ENCODE results near the gene TRIM3.

The TRIM3 gene

GRCh38 chr11:6480299-6480914 lies 6.7 kb upstream of the TRIM3 start:
- no peak for DNase-seq

- DNase-seq: no peak
Measured at GRCh38 chr11:6476571-6476970, 2.8 kb upstream of the TRIM3 start.

GRCh38 chr11:6475936-6476335 lies 2.2 kb upstream of the TRIM3 start:
- no peak for DNase-seq

- no peak for DNase-seq
Measured at GRCh38 chr11:6474806-6475500, 1.2 kb upstream of the TRIM3 start.

- no peak for DNase-seq
Measured at GRCh38 chr11:6474413-6474792, 662 bp upstream of the TRIM3 start.

- no peak for DNase-seq
Measured at GRCh38 chr11:6472934-6473333, 807 bp downstream of the TRIM3 start.

GRCh38 chr11:6469599-6469998 lies 4.1 kb downstream of the TRIM3 start:
- DNase-seq: no peak

- DNase-seq: peak; percentile 90
Measured at GRCh38 chr11:6468712-6469495, 4.8 kb downstream of the TRIM3 start.

- DNase-seq: no peak
Measured at GRCh38 chr11:6459099-6459450, 14.7 kb downstream of the TRIM3 start.

GRCh38 chr11:6458352-6459098 lies 15.2 kb downstream of the TRIM3 start:
- DNase-seq: no peak

- DNase-seq: no peak
Measured at GRCh38 chr11:6457581-6458320, 16.0 kb downstream of the TRIM3 start.

- no peak for DNase-seq
Measured at GRCh38 chr11:6456361-6457073, 17.2 kb downstream of the TRIM3 start.

- no peak for DNase-seq
Measured at GRCh38 chr11:6455070-6455469, 18.7 kb downstream of the TRIM3 start.

- DNase-seq: no peak
Measured at GRCh38 chr11:6453152-6453551, 20.6 kb downstream of the TRIM3 start.

GRCh38 chr11:6452219-6452618 lies 21.5 kb downstream of the TRIM3 start:
- DNase-seq: no peak

- DNase-seq: no peak
Measured at GRCh38 chr11:6448574-6448973, 25.2 kb downstream of the TRIM3 start.

- DNase-seq: no peak
Measured at GRCh38 chr11:6443269-6444003, 30.3 kb downstream of the TRIM3 start.

GRCh38 chr11:6442441-6442840 lies 31.3 kb downstream of the TRIM3 start:
- DNase-seq: no peak

GRCh38 chr11:6440906-6441358 lies 32.8 kb downstream of the TRIM3 start, which contains the start of gene HPX:
HPX (minus strand) TSS chr11:6440987; CDS start chr11:6440963, 24 bp downstream.
- DNase-seq: no peak

- DNase-seq: peak; percentile 39
Measured at GRCh38 chr11:6438979-6439571, 34.7 kb downstream of the TRIM3 start.

GRCh38 chr11:6437993-6438392 lies 35.7 kb downstream of the TRIM3 start:
- no peak for DNase-seq
